HPDE6-E6E7 (cell line): ENCODE measurements around the gene WNT7A.

Source experiments
- DNase-seq: peaks from one replicate; pipeline ENCODE4 v3.0.0; 2011; ENCODE audit warnings: missing footprints; ENCODE audit errors: extremely low spot score

Gene WNT7A

GRCh38 chr3:13792512-13793371, 87.1 kb downstream of the WNT7A start:
- no peak for DNase-seq

GRCh38 chr3:13792051-13792490, 87.8 kb downstream of the WNT7A start:
- DNase-seq, result no peak

GRCh38 chr3:13791198-13792050, 88.4 kb downstream of the WNT7A start:
- no peak for DNase-seq

GRCh38 chr3:13790376-13791197, 89.3 kb downstream of the WNT7A start:
- no peak for DNase-seq

- no peak for DNase-seq
Observed at GRCh38 chr3:13788522-13789424, 91.1 kb downstream of the WNT7A start.

- no peak for DNase-seq
Observed at GRCh38 chr3:13787533-13788132, 92.2 kb downstream of the WNT7A start.

- DNase-seq, result no peak
Observed at GRCh38 chr3:13786811-13787210, 93.1 kb downstream of the WNT7A start.

GRCh38 chr3:13785853-13786436, 93.9 kb downstream of the WNT7A start:
- no peak for DNase-seq

- DNase-seq, result no peak
Observed at GRCh38 chr3:13785351-13785750, 94.5 kb downstream of the WNT7A start.

GRCh38 chr3:13783476-13783875, 96.4 kb downstream of the WNT7A start:
- DNase-seq, result no peak

GRCh38 chr3:13782501-13782900, 97.4 kb downstream of the WNT7A start:
- DNase-seq, result no peak

- DNase-seq, result no peak
Observed at GRCh38 chr3:13781417-13781816, 98.5 kb downstream of the WNT7A start.

- no peak for DNase-seq
Observed at GRCh38 chr3:13780432-13781176, 99.3 kb downstream of the WNT7A start.

- DNase-seq, result no peak
Observed at GRCh38 chr3:13776253-13777050, 103.4 kb downstream of the WNT7A start.

- DNase-seq, result no peak
Observed at GRCh38 chr3:13772885-13773745, 106.8 kb downstream of the WNT7A start.

- no peak for DNase-seq
Observed at GRCh38 chr3:13772321-13772745, 107.5 kb downstream of the WNT7A start.

- no peak for DNase-seq
Observed at GRCh38 chr3:13771496-13771895, 108.4 kb downstream of the WNT7A start.
